PC-3 (cell line): Measurements from ENCODE around the gene MKI67. TPM values are rescaled to one million over a fixed set of nuclear protein-coding genes. Genes with fewer than 3 reads are reported as not detected.

Experiments
- ATAC-seq: fragments of 200-7000 bp; cut with Tn5 transposase; 2 replicates; pipeline ENCODE4 v1.9.1; 2020; ENCODE audit warnings: mild to moderate bottlenecking, moderate library complexity
- BruUV-seq: library from RNA; stranded (reverse); fragments of 400-500 nt; replicated peaks from 2 replicates; lab custom pipeline; 2021; lab: Mats Ljungman, UMichigan
- CTCF ChIA-PET: fragments of 300-600 bp; sonication (Branson Sonifier 250); formaldehyde crosslinking; loops from one replicate; lab custom pipeline; 2022; ENCODE audit warnings: antibody characterized with exemption; lab: Charles Lee
- POLR2A ChIA-PET: fragments of 300-600 bp; sonication (Branson Sonifier 250); formaldehyde crosslinking; loops from one replicate; lab custom pipeline; 2022; ENCODE audit warnings: antibody characterized with exemption; ENCODE audit not compliant: unreplicated experiment; lab: Charles Lee
- DNase-seq: peaks from one replicate; pipeline ENCODE4 v3.0.0-alpha.2; 2015
- H2AFZ ChIP-seq: fragments of 300-600 bp; sonication (generic); 2 replicates; pipeline ENCODE4 v1.6.0; 2016; ENCODE audit warnings: antibody characterized with exemption, low read length
- H3F3A ChIP-seq: fragments of 300-600 bp; sonication (generic); one replicate; pipeline ENCODE4 v1.6.0; 2017; ENCODE audit warnings: antibody characterized with exemption, low read length, control low read depth, mild to moderate bottlenecking; ENCODE audit not compliant: unreplicated experiment
- H3K27ac ChIP-seq: fragments of 300-600 bp; sonication (generic); 2 replicates; pipeline ENCODE4 v1.5.1; 2016; ENCODE audit warnings: mild to moderate bottlenecking, low read length
- H3K27me3 ChIP-seq: fragments of 300-600 bp; sonication (generic); 2 replicates; pipeline ENCODE4 v1.6.1; 2016; ENCODE audit warnings: low read length, mixed read lengths
- H3K36me3 ChIP-seq: fragments of 300-600 bp; sonication (generic); 2 replicates; pipeline ENCODE4 v1.6.1; 2016; ENCODE audit warnings: low read depth, mixed run types, low read length, mixed read lengths
- H3K4me1 ChIP-seq: fragments of 300-600 bp; sonication (generic); 2 replicates; pipeline ENCODE4 v1.5.1; 2016; ENCODE audit warnings: low read length; ENCODE audit not compliant: insufficient read depth
- H3K4me2 ChIP-seq: fragments of 300-600 bp; sonication (generic); 2 replicates; pipeline ENCODE4 v1.6.0; 2016; ENCODE audit warnings: low read length
- H3K4me3 ChIP-seq: fragments of 300-600 bp; sonication (generic); 2 replicates; pipeline ENCODE4 v1.5.1; 2016; ENCODE audit warnings: mild to moderate bottlenecking, low read length, mixed read lengths
- H3K79me2 ChIP-seq: fragments of 300-600 bp; sonication (generic); 2 replicates; pipeline ENCODE4 v1.6.1; 2017; ENCODE audit warnings: low read length, mixed read lengths
- H3K9ac ChIP-seq: fragments of 300-600 bp; sonication (generic); 2 replicates; pipeline ENCODE4 v1.6.0; 2016; ENCODE audit warnings: mild to moderate bottlenecking, low read length
- H3K9me2 ChIP-seq: fragments of 300-600 bp; sonication (generic); replicated peaks from 2 replicates; pipeline ENCODE4 v1.6.1; 2016; ENCODE audit warnings: mixed run types, low read length, mixed read lengths
- H3K9me3 ChIP-seq: fragments of 300-600 bp; sonication (generic); 2 replicates; pipeline ENCODE4 v1.6.1; 2016; ENCODE audit warnings: low read length, mixed read lengths
- H4K20me1 ChIP-seq: fragments of 300-600 bp; sonication (generic); 2 replicates; pipeline ENCODE4 v1.6.1; 2016; ENCODE audit warnings: low read length, mixed read lengths
- CTCF ChIP-seq: fragments of 300-600 bp; sonication (generic); conservative IDR thresholded peaks from 2 replicates; pipeline ENCODE4 v1.5.1; 2017; ENCODE audit warnings: antibody characterized with exemption, low read depth, mild to moderate bottlenecking, low read length
- EZH2 ChIP-seq: fragments of 300-600 bp; sonication (generic); IDR thresholded peaks from one replicate; pipeline ENCODE4 v1.6.1; 2017; ENCODE audit warnings: antibody characterized with exemption, mild to moderate bottlenecking, low read length; ENCODE audit not compliant: unreplicated experiment
- EZH2phosphoT487 ChIP-seq: fragments of 300-600 bp; sonication (generic); IDR thresholded peaks from 2 replicates; pipeline ENCODE4 v1.6.1; 2018; ENCODE audit warnings: mild to moderate bottlenecking, antibody characterized with exemption, low read length, borderline replicate concordance
- intact Hi-C: fragments of 100-400 bp; cut with micrococcal nuclease; formaldehyde crosslinking; loops from 2 replicates; pipeline ENCODE4 v1.9.0; 2023
- total RNA-seq: library from RNA; depleted of rRNA; stranded (reverse); fragments of >200 nt; gene quantifications from 2 replicates; pipeline ENCODE4 v1.2.3, GENCODE V29; 2014

Gene MKI67
- total RNA-seq, 1 experiment from 2014 or later = 66.0 TPM

- Histone ChIP-seq H3K9me2 (no peaks in the 10 kb centered on the region), H3K9me3 (no peaks in the 10 kb centered on the region), H3K27ac (no peak overlapping the region), H3K4me1 (no peaks in the 10 kb centered on the region), H2AFZ (no peak overlapping the region), H3K4me2 (no peak overlapping the region), H3K4me3 (no peak overlapping the region), H3K9ac (no peak overlapping the region), H3K79me2 (no peaks in the 10 kb centered on the region), H3K27me3 (no peaks in the 10 kb centered on the region), H4K20me1 (no peaks in the 10 kb centered on the region), H3F3A (no peaks in the 10 kb centered on the region), H3K36me3 (no peaks in the 10 kb centered on the region)
- CTCF ChIA-PET = no interaction called here
- TF ChIP-seq EZH2phosphoT487 = no peak
- TF ChIP-seq CTCF = no peak
- TF ChIP-seq EZH2 = no peak
- POLR2A ChIA-PET = no interaction called here
- DNase-seq (no peak), ATAC-seq (no peak)
- BruUV-seq = no TSS peak
- intact Hi-C loops = no loop called here
Measured at GRCh38 chr10:128060341-128061250, 65.6 kb downstream of the MKI67 start.

- DNase-seq = no peak
- Histone ChIP-seq H3K9ac (no peak overlapping the region), H3F3A (no peaks in the 10 kb centered on the region), H2AFZ (no peak overlapping the region), H4K20me1 (no peaks in the 10 kb centered on the region), H3K4me3 (no peak overlapping the region), H3K4me2 (no peak overlapping the region), H3K27me3 (no peaks in the 10 kb centered on the region), H3K9me3 (no peaks in the 10 kb centered on the region), H3K79me2 (no peaks in the 10 kb centered on the region), H3K9me2 (no peaks in the 10 kb centered on the region), H3K36me3 (no peaks in the 10 kb centered on the region), H3K4me1 (no peaks in the 10 kb centered on the region), H3K27ac (no peak overlapping the region)
- no peak for ATAC-seq
- no peak for TF ChIP-seq EZH2
- no peak for TF ChIP-seq CTCF
- no peak for TF ChIP-seq EZH2phosphoT487
- CTCF ChIA-PET = no interaction called here
- intact Hi-C loops = no loop called here
- POLR2A ChIA-PET = no interaction called here
- BruUV-seq = no TSS peak
Measured at GRCh38 chr10:128059982-128060293, 66.3 kb downstream of the MKI67 start.
